HTERT RPE-1 (cell line): ENCODE results near the gene GDNF.

ENCODE experiments used
- in situ Hi-C: fragments of 300-500 bp; cut with MboI; formaldehyde crosslinking; loops from 4 replicates; pipeline ENCODE4 v1.14.3; 2020; ENCODE audit warnings: low sequenced_read_pairs

Gene GDNF

DNA sequence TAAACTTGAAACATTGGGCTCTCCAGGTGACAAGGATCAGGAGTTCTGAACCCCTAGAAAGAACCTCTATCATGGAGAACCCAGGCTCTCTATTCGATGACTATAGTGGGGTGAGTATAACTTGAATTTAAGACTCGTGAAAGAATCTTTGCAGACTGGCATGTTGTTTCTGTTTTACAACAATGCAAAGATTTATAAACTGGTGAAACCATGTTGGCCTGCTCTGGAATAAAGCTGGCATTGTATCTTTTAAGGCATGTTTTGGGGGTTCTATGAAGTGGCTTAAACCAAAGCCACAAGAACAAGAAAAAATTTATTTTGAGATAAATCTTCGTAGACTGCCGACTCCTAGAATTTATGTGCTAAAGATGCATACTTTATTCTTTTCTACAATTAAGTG, 9.8 kb upstream of the GDNF start:
- in situ Hi-C loops = no loop called here

DNA sequence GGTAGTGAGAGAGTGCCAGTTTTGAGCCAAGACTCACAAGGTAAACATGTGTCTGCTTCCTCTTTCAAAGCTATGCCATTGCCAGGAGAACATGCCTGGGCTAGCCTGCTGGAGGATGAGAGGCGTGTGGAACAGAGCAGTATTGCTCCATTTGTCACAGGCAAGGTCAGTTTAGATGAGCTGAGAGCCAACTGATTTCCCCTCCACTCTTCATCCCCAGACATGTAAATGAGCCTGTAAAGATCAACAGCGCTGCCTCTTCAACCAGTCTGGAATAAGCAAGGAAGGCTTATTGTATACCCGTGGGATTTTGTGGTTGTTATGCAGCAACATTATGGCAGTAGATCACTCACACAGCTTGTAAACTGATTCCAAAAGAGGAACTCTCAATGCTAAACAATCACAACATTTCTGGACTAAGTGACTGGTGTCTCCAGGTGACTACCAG, 8.2 kb upstream of the GDNF start:
- in situ Hi-C loops = no loop called here

DNA sequence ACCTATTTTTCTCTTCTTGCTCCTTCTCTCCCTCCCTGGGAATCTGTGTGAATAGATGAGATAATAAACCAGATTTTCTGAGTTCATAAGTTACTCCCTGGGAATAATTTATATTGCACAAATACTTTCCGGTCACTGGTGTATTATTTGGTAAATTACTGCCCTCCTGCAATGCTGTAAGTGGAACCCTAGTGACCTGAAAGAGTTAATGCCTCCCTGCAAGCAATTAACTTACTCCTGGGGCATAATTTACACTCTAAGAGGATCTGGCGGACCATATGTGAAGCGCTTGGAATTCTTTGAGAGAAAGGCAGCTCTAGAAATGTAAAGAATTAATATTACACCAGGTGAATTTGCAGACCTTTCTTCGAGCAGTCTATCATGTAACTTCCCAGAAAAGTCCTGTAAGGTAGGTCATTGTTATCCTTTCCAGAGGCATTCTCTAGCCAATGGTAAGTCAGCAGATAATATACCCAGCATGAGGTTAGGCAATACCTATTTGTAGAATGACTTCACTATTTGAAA, 7.0 kb upstream of the GDNF start:
- in situ Hi-C loops = no loop called here

DNA sequence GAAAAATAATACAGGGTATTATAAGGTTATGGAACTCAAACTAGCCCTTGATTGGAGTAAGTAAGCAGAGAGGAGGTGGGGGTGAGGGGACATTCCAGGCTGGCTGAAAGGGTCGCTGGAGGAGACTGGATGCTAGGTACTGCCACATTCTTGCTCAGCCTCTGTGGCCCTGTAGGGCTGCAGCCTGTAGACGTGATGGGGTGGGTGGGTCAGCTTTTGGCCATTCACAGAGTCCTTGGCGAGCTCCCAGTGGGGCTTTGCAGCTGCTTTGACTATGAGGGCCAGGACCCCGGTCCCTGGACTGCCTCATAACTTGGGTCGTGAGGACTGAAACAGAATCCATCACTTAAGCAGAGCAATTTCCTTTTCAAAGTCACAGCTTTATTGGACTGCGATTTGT, 4.2 kb upstream of the GDNF start:
- in situ Hi-C loops = no loop called here

DNA sequence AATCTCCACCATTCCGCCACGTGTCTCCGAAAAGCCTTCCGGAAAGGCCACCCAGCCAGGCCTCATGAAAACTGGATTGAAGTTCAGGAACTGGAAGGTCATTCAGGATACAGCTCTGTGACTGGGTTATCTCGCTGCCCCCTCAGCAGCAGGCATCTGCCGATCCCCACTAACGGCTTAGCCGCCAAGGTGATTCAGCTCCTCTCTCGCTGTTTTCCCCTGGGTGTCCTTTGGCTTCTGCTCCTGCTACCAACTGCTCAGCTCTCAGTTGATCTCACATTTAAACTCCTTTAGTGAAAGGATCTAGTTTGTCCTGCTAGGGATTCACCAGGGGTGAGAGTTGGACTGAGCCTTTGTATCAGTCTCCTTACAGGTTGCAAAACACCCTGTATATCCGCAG, 2.2 kb upstream of the GDNF start:
- in situ Hi-C loops = no loop called here

DNA sequence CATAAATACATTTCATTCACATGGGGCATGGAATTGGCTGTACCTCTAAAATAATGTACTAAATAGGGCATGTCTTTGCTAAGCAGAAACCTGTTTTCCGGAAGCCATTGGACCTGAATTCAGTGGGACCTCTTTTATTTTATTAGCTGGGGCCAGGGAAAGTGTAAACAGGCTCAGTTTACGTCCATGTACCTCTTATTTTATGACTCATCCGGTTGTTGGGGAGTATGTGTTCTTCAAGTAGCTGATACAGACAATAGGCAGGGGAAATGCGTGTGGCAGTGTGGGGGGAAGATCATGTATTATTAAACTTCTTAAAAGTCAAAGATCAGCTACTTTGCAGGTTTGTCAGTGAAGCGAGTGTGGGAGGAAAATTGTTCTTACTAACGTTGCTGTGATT, 1.4 kb upstream of the GDNF start:
- in situ Hi-C loops = no loop called here

DNA sequence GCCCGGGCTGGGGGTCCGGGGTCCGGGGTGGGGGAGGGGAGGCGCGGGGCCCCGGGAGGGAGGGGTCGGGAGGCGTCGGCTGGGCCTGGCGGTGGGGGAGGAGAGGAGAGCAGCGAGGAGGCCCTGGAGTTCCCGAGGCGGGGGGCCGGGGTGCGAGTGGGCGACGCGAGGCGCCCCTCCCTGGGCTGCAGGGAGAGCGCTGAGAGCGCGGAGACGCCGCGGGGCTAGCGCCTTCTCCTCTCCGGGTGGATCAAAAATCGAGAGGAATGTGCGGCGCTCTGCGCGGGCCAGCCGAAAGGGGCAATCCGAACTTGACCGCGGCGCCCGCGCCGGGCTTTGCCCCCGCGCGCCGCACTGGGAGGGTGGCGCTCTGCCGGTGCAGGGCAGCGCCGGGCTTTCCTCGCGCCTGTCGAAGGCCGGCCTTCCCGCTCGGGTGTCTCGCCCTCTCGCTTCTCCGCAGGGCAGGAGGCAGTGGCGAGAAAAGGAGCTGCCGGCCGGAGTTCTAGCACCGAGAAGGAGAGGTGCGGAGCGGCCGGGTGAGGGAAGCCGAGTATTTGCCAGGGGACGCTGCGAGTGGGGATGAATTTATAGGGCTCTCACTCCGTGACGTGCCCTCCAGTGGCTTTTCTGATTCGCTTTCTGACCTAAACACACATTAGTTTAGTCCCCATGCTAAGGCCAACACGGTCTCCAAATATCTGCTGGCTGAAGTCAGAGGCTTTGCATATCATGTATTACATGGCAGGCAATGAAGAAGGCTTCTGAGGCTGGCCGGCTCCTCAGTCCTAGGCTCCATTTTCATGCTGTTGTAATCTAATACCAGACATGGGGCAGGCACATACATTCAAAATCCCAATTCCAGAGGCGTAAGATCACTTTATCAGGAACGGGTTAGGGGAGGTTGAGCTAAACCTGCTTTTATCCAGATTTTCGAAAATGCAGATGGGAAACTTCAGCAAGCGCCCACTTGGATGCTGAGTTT, 503 bp upstream of the GDNF start:
- in situ Hi-C loops = no loop called here

DNA sequence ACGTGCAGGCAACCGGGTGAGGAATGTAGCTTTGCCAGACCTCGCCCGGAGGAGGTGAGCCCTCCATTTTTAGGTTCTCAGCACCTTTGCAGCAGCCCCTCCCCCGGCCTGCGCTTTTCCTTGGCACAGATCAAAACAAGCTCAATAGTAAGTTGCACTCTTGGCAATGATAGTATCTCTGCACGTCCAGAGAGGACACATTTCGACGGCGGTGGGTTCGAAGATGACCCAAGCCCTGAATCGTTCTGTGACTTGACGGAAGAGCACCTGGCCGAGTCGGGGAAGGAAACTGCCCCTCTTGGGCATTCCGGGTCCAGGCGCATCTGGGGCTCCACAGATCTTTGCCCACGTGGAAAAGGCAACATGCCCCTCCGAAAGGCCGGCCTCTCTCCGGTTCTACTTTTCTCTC, 904 bp downstream of the GDNF start:
- in situ Hi-C loops = no loop called here

DNA sequence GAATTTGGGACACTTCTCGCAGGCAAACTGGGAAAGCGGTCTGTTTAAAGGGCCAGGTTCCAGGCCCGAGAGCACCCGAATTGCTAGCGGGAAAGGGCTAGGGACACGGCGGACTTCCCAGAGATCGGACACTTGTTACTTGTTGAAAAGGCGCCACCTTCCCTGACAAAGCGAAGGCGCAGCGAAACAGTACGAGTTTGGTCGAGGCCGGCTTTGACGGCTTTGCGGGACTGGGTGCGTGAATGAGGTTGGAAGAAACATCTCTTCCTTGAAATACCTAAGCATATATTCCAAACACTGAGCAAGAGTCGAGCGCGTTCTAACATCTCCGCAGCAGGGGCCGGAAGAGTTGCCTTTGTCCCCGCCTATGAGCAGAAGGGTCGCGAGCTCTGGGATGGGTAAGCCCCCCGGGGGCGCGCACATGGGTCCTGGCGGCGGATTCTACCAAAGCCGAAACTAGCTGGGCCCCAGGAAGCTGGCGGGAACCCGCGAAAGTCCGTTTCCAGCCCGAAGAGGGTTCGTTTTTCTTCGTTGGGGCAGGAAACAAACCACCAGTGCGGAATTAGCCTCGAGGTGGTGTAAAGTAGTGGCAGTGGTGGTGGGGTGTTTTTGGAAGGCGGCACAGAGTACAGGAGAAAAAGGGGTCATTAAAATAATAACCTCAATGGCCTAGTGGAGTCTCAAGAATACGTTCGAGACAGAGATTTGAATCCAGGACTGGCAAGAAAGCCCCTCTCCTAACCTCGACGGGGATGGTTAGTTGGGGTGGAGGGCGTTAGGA, 1.5 kb downstream of the GDNF start:
- in situ Hi-C loops = no loop called here

DNA sequence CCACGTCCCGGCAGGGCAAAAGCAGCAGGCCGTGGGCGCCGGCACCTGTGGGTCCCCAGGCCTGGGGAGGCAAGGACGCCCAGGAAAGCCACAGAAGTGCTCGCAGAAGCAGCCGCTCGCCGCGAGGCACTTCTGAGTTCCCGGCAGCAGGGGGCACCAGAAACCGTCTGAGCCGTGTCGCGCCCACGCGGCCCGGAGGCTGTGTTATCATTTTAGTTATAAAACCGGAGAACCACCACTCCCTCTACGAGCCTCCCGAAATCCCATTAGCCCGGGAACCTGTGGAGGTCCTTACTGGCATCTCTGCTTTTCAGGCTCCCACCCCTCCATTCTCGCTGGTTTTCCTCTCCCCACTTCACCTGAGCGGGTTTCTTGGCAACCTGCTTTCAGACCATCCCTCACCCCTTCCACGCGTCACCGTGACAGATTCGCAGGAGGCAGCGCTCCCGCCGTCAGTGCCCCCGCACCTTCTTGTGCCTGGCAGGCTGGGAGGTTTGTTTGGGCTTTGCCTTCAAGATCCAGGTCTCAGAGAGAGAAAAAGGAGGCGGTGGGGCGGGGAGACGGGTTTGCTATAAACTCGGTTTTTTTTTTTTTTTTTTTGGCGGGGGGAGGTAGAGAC, 2.3 kb downstream of the GDNF start:
- in situ Hi-C loops = no loop called here

DNA sequence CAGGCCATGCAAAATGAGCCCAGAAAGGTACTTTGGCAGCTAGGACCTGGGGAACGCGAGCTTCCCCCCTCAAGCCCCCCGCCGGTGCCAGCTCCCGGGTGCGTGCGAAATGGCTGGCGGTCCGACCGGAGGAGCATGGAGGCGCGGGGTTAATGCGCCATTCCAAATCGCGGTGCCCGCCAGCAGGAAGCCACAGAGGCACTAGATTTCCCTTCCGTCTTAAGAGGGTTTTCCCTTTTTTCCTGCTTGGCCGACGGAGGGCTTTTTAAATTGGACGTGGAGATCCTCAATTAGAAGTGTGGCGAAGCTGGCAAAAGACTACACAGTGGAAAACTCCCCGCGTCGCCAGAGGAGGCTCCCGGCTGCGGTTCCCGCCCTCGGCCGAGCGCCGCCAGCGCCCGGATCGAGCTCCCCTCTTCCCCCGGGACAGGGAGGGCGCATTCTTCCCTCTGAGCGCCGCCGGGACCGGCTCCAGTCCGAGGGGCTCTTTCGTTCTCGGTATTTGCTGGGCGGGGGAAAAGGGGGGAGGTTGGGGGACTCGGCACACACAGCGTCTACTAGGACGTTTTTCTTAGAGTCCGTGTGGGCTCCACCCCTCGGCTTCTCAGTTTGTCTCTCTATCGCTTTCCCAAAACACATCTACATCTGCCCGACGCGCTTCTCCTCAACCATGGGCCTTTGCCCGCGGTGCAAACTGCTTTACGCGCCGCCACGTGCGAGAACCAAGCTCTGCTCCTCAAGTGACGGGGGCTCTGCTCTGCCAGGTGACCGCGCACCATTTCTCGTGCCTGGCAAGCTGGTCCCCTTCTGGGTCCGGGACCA, 3.0 kb downstream of the GDNF start:
- in situ Hi-C loops = no loop called here

DNA sequence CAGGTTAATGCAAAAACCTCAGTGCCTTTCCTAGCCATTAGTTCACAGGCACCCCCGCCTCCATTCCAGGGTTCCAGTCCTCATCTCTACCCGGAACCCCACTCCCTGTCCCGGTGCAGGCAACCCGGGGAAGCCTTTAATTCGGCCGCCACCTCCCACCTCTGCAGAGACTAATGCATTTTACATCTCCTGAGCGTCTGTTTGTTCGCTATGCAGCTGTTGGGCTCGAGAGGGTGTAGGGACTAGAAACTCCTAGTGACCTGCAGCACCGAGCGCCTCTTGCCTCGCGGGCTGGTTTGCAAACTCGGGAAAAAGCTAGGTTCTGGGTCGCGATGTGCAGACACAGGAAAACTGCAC, 3.6 kb downstream of the GDNF start:
- in situ Hi-C loops = no loop called here

DNA sequence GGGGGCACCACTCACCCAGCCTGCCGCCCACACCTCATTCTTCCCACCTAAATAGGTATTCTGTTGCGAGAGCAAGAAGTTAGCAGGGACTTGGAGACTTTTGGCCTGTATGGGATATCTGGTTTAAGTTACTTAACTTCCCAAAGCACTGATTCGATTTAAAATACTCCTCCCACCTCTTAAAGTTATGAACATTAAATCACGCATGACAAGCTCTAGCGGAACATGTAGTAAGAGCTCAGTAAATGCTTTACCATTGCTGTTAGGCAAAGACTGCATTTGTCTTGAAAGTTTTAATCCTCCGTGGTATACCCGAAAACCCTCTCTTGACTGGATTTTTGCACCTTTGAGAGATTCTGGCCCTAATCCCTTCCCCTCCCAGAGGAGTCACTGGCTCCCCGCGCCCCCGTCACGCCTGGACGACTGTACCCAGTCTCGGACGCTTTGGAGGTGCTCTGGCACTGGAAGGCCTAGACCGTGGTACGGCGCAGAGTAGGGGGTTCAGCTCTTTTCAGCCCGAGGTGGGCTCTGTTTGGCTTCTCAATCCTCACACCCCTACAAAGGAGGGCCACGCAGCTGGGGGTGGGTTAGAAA, 4.4 kb downstream of the GDNF start:
- in situ Hi-C loops = no loop called here

DNA sequence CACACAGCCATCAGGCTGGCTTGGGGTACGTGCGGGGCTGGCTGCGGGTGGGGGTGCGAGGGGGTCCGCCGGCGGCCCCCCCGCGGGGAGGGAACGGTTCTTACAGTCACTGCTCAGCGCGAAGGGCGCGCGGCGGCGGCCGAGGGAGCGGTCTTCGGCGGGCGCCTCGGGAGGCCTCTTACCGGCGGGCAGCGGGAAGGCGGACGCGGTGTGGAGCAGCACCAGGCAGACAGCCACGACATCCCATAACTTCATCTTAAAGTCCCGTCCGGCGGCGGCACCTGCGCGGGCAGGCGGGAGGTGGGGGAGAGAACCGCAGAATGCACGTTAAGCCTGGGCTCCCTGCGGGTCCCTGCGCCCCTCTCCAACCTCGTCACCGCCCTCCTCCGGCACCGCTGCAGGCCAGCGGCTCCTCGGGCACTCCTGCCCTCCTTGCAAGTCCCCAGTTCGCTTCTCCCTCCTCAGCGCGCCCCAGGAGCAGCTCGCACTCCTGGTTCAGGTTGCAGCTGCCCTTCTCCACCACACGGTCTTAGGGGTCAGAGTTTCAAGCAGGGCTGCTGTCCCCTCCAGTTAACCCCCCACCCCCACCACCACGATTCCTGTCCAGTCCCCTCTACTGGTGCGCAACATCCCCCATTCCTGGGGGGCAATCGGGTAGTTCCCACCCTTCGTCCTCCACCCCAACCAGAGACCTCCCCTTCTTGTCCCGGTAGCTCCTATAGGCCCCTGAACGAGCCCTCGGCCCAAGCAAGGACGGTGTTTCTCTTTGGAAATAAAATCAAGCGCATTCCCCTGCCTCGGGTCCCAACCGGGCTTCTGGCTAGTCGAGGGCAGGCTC, 5.1 kb downstream of the GDNF start:
- in situ Hi-C loops = no loop called here

DNA sequence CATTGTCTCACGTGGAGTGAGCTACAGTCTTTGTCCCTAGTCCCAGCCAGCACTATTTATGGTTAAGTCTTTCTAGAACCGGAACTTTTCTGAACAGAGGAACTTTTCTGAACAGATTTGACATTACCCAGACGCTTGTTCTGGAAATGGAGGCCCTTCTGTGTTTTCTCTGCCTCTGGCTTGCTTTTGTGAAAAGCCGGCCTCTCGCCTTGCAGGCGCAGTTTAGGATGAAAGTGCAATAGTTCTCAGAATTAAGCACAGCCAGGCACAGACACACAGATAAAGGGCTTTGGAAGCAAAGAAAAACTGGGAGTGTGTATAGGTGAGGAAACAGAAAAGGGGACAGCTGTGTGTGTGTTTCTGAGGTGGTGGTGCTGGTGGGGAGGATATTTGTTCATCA, 5.9 kb downstream of the GDNF start:
- in situ Hi-C loops = no loop called here

DNA sequence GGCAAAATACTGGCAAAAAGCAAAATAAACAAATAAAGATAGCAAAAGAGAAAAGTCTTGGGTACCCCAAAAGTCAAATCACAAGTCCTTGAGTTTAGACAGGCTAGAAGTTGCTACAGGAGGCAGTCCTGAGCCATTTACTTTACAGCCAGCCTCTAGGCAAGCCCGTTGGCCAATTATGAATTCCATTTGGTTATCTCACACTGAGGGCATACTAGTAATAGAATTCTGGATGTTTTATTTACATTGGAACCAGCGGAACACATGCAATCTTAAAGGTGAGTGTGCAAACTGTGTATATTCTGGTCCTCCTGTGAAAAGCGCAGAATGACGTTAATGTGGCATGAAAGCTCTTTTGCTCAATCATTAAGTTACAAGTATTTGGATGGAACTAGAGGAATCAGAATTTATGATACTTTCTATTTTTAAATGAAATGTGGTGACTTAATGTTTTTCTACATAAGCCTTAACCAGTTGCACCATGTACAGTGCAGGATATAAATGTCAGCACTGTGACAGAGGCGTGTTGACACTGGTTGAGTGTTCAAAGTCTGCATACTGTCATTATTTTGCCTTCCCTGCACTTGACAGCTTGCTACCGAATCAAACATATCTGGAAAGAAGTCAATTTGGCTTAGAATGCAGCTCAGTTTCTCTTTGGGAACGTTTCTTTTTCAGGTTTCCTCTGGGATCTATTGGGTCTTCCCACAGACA, 7.9 kb downstream of the GDNF start:
- in situ Hi-C loops = no loop called here

DNA sequence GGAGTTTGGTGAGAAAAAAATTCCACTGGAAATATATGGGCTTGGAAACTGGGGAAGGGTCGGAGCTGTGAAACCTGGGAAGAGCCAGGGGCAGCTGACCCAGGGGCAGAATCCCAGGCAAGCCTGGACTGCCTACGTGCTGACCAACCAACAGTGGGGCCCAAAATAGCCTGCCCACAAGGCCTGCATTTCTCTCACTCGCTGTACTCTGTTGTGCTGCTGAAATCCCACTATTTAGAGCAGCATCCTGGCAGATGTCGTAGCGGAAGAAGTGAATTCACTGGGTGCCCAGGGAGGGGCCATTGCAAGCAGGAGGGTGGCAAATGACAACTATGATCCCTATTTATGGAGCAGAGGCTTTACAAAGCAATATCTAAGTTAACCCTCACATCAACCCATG, 9.5 kb downstream of the GDNF start:
- in situ Hi-C loops = no loop called here

DNA sequence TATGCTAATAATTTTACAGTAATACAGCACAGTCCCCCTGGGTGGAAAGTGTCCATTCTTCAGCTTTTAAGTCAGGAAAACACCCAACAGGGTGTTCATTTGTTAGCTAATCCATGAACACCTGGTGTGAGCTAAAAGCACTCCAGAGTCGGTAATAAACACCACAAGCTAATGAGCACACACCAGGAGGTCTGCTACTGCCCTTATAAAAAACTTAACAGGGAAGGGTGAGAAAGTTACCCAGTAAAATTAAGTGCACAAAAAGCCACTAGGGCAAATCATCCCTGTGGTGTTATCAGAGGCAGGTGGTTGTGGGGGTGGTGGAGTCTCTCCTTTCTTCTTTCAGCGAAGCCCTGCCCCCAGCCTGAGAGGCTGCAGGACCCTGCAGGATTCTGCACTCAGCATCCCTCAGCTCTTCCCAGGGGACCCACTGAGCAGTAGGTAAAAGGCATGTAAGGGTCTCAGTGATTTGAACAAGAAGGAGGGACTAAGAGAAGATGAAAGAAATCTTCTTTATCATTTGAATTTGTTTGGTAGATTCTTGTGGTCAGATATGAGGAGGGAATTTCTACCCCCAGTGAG, 14.4 kb downstream of the GDNF start:
- in situ Hi-C loops = no loop called here
